Keratinocyte (primary cell): ENCODE results near the gene ADIPOR2.

ENCODE experiments used
- CTCF ChIP-seq, 3 experiments: IDR thresholded peaks in 1 of 3; conservative IDR thresholded peaks in 1 of 3; optimal IDR thresholded peaks in 1 of 3; 2 replicates in 2 of 3; 3 replicates in 1 of 3; pipeline versions ENCODE3 to v1.5.1; 2011; ENCODE audit warnings: low read length in 3 of 3, mild to moderate bottlenecking in 3 of 3, moderate library complexity in 2 of 3, control low read depth in 1 of 3, inconsistent platforms in 1 of 3; ENCODE audit not compliant: insufficient read depth in 2 of 3; ENCODE audit errors: extremely low read depth in 1 of 3
- EZH2 ChIP-seq: IDR thresholded peaks from one replicate; pipeline ENCODE4 v1.6.1; 2012; ENCODE audit warnings: inconsistent platforms, mild to moderate bottlenecking, low read length, moderate library complexity

- TF ChIP-seq CTCF (optimal IDR thresholded peaks at IDR 0.05 in 1 of 3, IDR thresholded peaks at IDR 0.05 in 1 of 3, conservative IDR thresholded peaks at IDR 0.05 in 1 of 3; ENCODE audit: extremely low read depth in 1 of 3, insufficient read depth in 2 of 3, low read length in 3 of 3): no peak
- TF ChIP-seq EZH2: no peak
Observed at GRCh38 chr12:1812650-1813302, 121.9 kb downstream of the ADIPOR2 start.
